Hematopoietic multipotent progenitor cell treated with erythropoietin and hydrocortisone succinate and interleukin-3 and kit ligand, for 4 days (in vitro differentiated cells): ENCODE measurements around the gene TMEM92.
"Not testable (repeated sequence)": the region's sequence is repeated elsewhere in the genome, so short reads cannot be mapped to it uniquely, and the experiment has no call there.

Experiments used
- DNase-seq: peaks from one replicate; pipeline ENCODE4 v3.0.0-alpha.2; 2015

Gene TMEM92

GRCh38 chr17:50276588-50277356 lies 2.5 kb downstream of the TMEM92 start:
- DNase-seq: no peak

GRCh38 chr17:50277357-50277754 lies 3.1 kb downstream of the TMEM92 start:
- DNase-seq: no peak

GRCh38 chr17:50278526-50279180 lies 4.4 kb downstream of the TMEM92 start:
- DNase-seq: no peak

- DNase-seq: no peak
These were observed 4.9 kb downstream of the TMEM92 start for GRCh38 chr17:50279181-50279526.

- no peak for DNase-seq
These were observed 5.4 kb downstream of the TMEM92 start for GRCh38 chr17:50279639-50280038.

GRCh38 chr17:50280068-50280467 lies 5.8 kb downstream of the TMEM92 start:
- no peak for DNase-seq

GRCh38 chr17:50280801-50281441 lies 6.7 kb downstream of the TMEM92 start:
- DNase-seq: peak; percentile 44

- no peak for DNase-seq
These were observed 7.6 kb downstream of the TMEM92 start for GRCh38 chr17:50281739-50282401.

GRCh38 chr17:50283246-50283645 lies 9.0 kb downstream of the TMEM92 start:
- no peak for DNase-seq

- no peak for DNase-seq
These were observed 9.4 kb downstream of the TMEM92 start for GRCh38 chr17:50283714-50284113.

- no peak for DNase-seq
These were observed 11.7 kb downstream of the TMEM92 start for GRCh38 chr17:50285941-50286340.

GRCh38 chr17:50287302-50287701 lies 13.0 kb downstream of the TMEM92 start:
- not testable (repeated sequence) for DNase-seq

- DNase-seq: no peak
These were observed 14.0 kb downstream of the TMEM92 start for GRCh38 chr17:50288306-50288705.

GRCh38 chr17:50289278-50289677 lies 15.0 kb downstream of the TMEM92 start:
- no peak for DNase-seq

- DNase-seq: peak; percentile 73
These were observed 15.9 kb downstream of the TMEM92 start for GRCh38 chr17:50289991-50290702.

- DNase-seq: no peak
These were observed 16.7 kb downstream of the TMEM92 start for GRCh38 chr17:50290933-50291332.

- no peak for DNase-seq
These were observed 18.2 kb downstream of the TMEM92 start for GRCh38 chr17:50292465-50292864.

- no peak for DNase-seq
These were observed 20.8 kb downstream of the TMEM92 start for GRCh38 chr17:50295021-50295420.

GRCh38 chr17:50297407-50297865 lies 23.2 kb downstream of the TMEM92 start:
- peak; percentile 80 for DNase-seq

GRCh38 chr17:50298018-50298417 lies 23.8 kb downstream of the TMEM92 start:
- DNase-seq: no peak

- no peak for DNase-seq
These were observed 25.5 kb downstream of the TMEM92 start for GRCh38 chr17:50299776-50300175.

GRCh38 chr17:50300824-50301223 lies 26.6 kb downstream of the TMEM92 start:
- not testable (repeated sequence) for DNase-seq
